B cell (primary cell): Measurements from ENCODE around the gene AUTS2. TPM values are rescaled to one million over a fixed set of nuclear protein-coding genes. Genes with fewer than 3 reads are reported as not detected.

Experiments used
- ATAC-seq: fragments of 200-7000 bp; cut with Tn5 transposase; one replicate; pipeline ENCODE4 v1.10.0; 2021; ENCODE audit warnings: low read depth, mild to moderate bottlenecking, moderate number of reproducible peaks, moderate library complexity
- CTCF ChIA-PET: fragments of 350-600 bp; sonication (Branson Sonifier 250); formaldehyde crosslinking; loops from one replicate; lab custom pipeline; 2021; ENCODE audit warnings: antibody characterized with exemption, inconsistent platforms; lab: Charles Lee
- POLR2A ChIA-PET: fragments of 350-600 bp; sonication (Branson Sonifier 250); formaldehyde crosslinking; loops from one replicate; lab custom pipeline; 2021; ENCODE audit warnings: antibody characterized with exemption; lab: Charles Lee
- DNase-seq: peaks from one replicate; pipeline ENCODE4 v3.0.0; 2013
- H2AFZ ChIP-seq: 2 replicates; pipeline ENCODE4 v1.6.1; 2012; ENCODE audit warnings: mild to moderate bottlenecking, low read depth, low read length; ENCODE audit not compliant: insufficient read depth, poor library complexity, severe bottlenecking
- H3K27ac ChIP-seq, 2 donors: 1 replicate in 1 of 2; 2 replicates in 1 of 2; pipeline ENCODE4 v1.5.1; 2012 to 2013; ENCODE audit warnings: low read length in 2 of 2, mild to moderate bottlenecking in 2 of 2, moderate library complexity in 1 of 2
- H3K27me3 ChIP-seq, 4 experiments: fragments of 200-600 bp in 1 of 4; sonication (generic) in 1 of 4; replicated peaks in 1 of 4; 1 replicate in 2 of 4; 2 replicates in 2 of 4; pipeline versions ENCODE4 v1.6.1 to v1.7.0; 2013 to 2016; ENCODE audit warnings: low read length in 3 of 4, mild to moderate bottlenecking in 2 of 4, mixed read lengths in 1 of 4, moderate library complexity in 1 of 4; ENCODE audit not compliant: insufficient read depth in 4 of 4, control insufficient read depth in 3 of 4; ENCODE audit errors: control extremely low read depth in 1 of 4
- H3K36me3 ChIP-seq, 2 experiments: replicated peaks in 1 of 2; 1 replicate in 1 of 2; 2 replicates in 1 of 2; pipeline versions ENCODE4 v1.6.1 to v1.7.1; 2013; ENCODE audit warnings: low read length in 1 of 2; ENCODE audit not compliant: insufficient read depth in 2 of 2, control insufficient read depth in 1 of 2; ENCODE audit errors: control extremely low read depth in 1 of 2, extremely low read depth in 1 of 2
- H3K4me1 ChIP-seq, 2 donors: fragments of 200-600 bp in 1 of 2; sonication (generic) in 1 of 2; 1 replicate in 1 of 2; 2 replicates in 1 of 2; pipeline versions ENCODE4 v1.5.1 to v1.6.1; 2013 to 2017; ENCODE audit warnings: low read length in 2 of 2; ENCODE audit not compliant: control insufficient read depth in 2 of 2, insufficient read depth in 2 of 2
- H3K4me2 ChIP-seq: replicated peaks from 2 replicates; pipeline ENCODE3; 2012; ENCODE audit warnings: mild to moderate bottlenecking, low read depth, low read length; ENCODE audit not compliant: poor library complexity, severe bottlenecking
- H3K4me3 ChIP-seq, 5 experiments: fragments of 200-600 bp in 1 of 5; sonication (generic) in 1 of 5; 1 replicate in 3 of 5; 2 replicates in 2 of 5; pipeline versions ENCODE4 v1.5.1 to v1.7.0; 2011 to 2016; ENCODE audit warnings: low read length in 4 of 5, mild to moderate bottlenecking in 4 of 5, low read depth in 2 of 5, control low read depth in 1 of 5, moderate library complexity in 1 of 5; ENCODE audit not compliant: insufficient read depth in 1 of 5; ENCODE audit errors: control extremely low read depth in 1 of 5, extremely low read depth in 1 of 5
- H3K79me2 ChIP-seq: fragments of 200-600 bp; sonication (generic); one replicate; pipeline ENCODE4 v1.6.0; 2016; ENCODE audit warnings: low read length; ENCODE audit not compliant: control insufficient read depth, insufficient read depth
- H3K9ac ChIP-seq: fragments of 200-600 bp; sonication (generic); 2 replicates; pipeline ENCODE4 v1.6.1; 2017; ENCODE audit warnings: mild to moderate bottlenecking, low read length, moderate library complexity
- H3K9me3 ChIP-seq, 3 donors: one replicate each; pipeline versions ENCODE4 v1.6.1 to v1.7.1; 2013; ENCODE audit warnings: low read length in 2 of 3; ENCODE audit not compliant: control insufficient read depth in 2 of 3, insufficient read depth in 1 of 3; ENCODE audit errors: control extremely low read depth in 1 of 3
- H4K20me1 ChIP-seq: 2 replicates; pipeline ENCODE4 v1.6.0; 2012; ENCODE audit warnings: mild to moderate bottlenecking, low read length; ENCODE audit not compliant: insufficient read depth, control insufficient read depth, poor library complexity, severe bottlenecking
- H3K27ac Mint-ChIP-seq: one replicate; pipeline ENCODE4 v1.8.0; 2021; ENCODE audit warnings: mixed read lengths
- H3K27me3 Mint-ChIP-seq: one replicate; pipeline ENCODE4 v1.8.0; 2021; ENCODE audit warnings: mixed read lengths
- H3K4me1 Mint-ChIP-seq: one replicate; pipeline ENCODE4 v1.8.0; 2021; ENCODE audit warnings: mixed read lengths
- H3K4me3 Mint-ChIP-seq: one replicate; pipeline ENCODE4 v1.8.0; 2021; ENCODE audit warnings: mixed read lengths
- H3K9me3 Mint-ChIP-seq: one replicate; pipeline ENCODE4 v1.8.0; 2022; ENCODE audit warnings: mixed read lengths; ENCODE audit not compliant: insufficient read depth
- CTCF ChIP-seq: fragments of 200-600 bp; IDR thresholded peaks from one replicate; pipeline ENCODE4 v1.8.0; 2022; ENCODE audit warnings: antibody characterized with exemption, mild to moderate bottlenecking
- EZH2 ChIP-seq: IDR thresholded peaks from 2 replicates; pipeline ENCODE4 v1.6.1; 2012; ENCODE audit warnings: borderline replicate concordance, low read depth, mild to moderate bottlenecking, moderate library complexity, low read length; ENCODE audit not compliant: insufficient read depth, poor library complexity, severe bottlenecking
- WGBS: methylation state at CpG from one replicate; pipeline ENCODE4 v1.1.5; 2013; ENCODE audit warnings: missing lambda C conversion rate; ENCODE audit not compliant: insufficient coverage; 5-methylcytosine and 5-hydroxymethylcytosine counted together
- intact Hi-C: fragments of 100-400 bp; cut with micrococcal nuclease; formaldehyde crosslinking; loops from one replicate; pipeline ENCODE4 v1.10.0; 2022
- polyA plus RNA-seq: library from polyadenylated mRNA; depleted of rRNA; stranded (reverse); fragments of >200 nt; gene quantifications from 2 replicates; pipeline ENCODE4 v1.2.3, GENCODE V29; 2012
- total RNA-seq, 2 donors: library from RNA; stranded (reverse); fragments of 120-200 nt in 1 of 2; gene quantifications; 1 replicate in 1 of 2; 2 replicates in 1 of 2; pipeline versions ENCODE4 v1.2.3 to v1.2.4, GENCODE V29; 2013 to 2022

The AUTS2 gene
- total and polyA plus RNA-seq, 2 donors (not counting 1 experiment from before 2014, with no cell fraction given): 22.3 to 35.0 TPM

DNA sequence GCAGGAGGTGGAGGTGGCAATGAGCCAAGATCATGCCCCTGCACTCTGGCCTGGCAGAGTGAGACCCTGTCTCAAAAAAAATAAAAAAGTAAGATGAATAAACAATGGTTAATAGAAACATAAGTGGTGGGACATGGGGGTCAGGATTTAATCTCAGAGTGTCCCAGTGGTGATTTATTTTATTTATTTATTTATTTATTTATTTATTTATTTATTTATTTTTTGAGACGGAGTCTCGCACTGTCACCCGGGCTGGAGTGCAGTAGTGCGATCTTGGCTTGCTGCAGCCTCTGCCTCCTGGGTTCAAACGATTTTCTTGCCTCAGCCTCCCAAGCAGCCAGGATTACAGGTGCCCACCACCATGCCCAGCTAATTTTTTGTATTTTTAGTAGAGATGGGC lies 1051.0 kb downstream of the AUTS2 start:
- Histone ChIP-seq H3K27me3 (no peaks in the 10 kb centered on the region), H3K27ac (no peak overlapping the region), H3K4me3 (no peak overlapping the region), H3K36me3 (no peaks in the 10 kb centered on the region), H3K79me2 (no peaks in the 10 kb centered on the region), H3K4me2 (no peak overlapping the region), H4K20me1 (no peaks in the 10 kb centered on the region), H2AFZ (no peak overlapping the region), H3K4me1 (no peaks in the 10 kb centered on the region), H3K9me3 (no peaks in the 10 kb centered on the region), H3K9ac (no peak overlapping the region)
- ATAC-seq: no peak
- Mint-ChIP-seq H3K4me1 (no peaks in the 10 kb centered on the region), H3K4me3 (no peak overlapping the region), H3K27me3 (no peaks in the 10 kb centered on the region), H3K9me3 (no peaks in the 10 kb centered on the region), H3K27ac (no peak overlapping the region)
- TF ChIP-seq EZH2 (no peak), CTCF (no peak)
- POLR2A ChIA-PET: no interaction called here
- 100% methylated on average over 4 of the region's 5 CpGs for WGBS
- intact Hi-C loops: no loop called here
- DNase-seq: no peak
- CTCF ChIA-PET: no interaction called here

- Histone ChIP-seq H3K27me3 (no peaks in the 10 kb centered on the region), H3K4me3 (no peak overlapping the region), H3K4me2 (no peak overlapping the region), H3K9ac (no peak overlapping the region), H4K20me1 (no peaks in the 10 kb centered on the region), H3K36me3 (no peaks in the 10 kb centered on the region), H3K79me2 (no peaks in the 10 kb centered on the region), H3K4me1 (no peaks in the 10 kb centered on the region), H3K27ac (no peak overlapping the region), H3K9me3 (no peaks in the 10 kb centered on the region), H2AFZ (no peak overlapping the region)
- TF ChIP-seq CTCF: no peak
- no peak for TF ChIP-seq EZH2
- H3K27ac Mint-ChIP-seq: no peak overlapping the region
- H3K4me1 Mint-ChIP-seq: no peaks in the 10 kb centered on the region
- ATAC-seq: no peak
- intact Hi-C loops: no loop called here
- ChIA-PET CTCF (no interaction called here), POLR2A (no interaction called here)
- no peaks in the 10 kb centered on the region for H3K9me3 Mint-ChIP-seq
- no peak for DNase-seq
- no peak overlapping the region for H3K4me3 Mint-ChIP-seq
- no peaks in the 10 kb centered on the region for H3K27me3 Mint-ChIP-seq
- WGBS: no CpG with 5 or more reads among the region's 3 CpGs
Observed at GRCh38 chr7:70654146-70654545, 1055.9 kb downstream of the AUTS2 start.
